DOHH2 (cell line): ENCODE data around the gene NLK.
"Not testable (repeated sequence)": the region's sequence is repeated elsewhere in the genome, so short reads cannot be mapped to it uniquely, and the experiment has no call there.

Experiments
- H3F3A ChIP-seq: fragments of 200-600 bp; sonication (generic), shearing (Covaris generic); 2 replicates; pipeline ENCODE4 v1.6.0; 2016; ENCODE audit warnings: antibody characterized with exemption, mild to moderate bottlenecking; ENCODE audit not compliant: control insufficient read depth, insufficient read depth
- H3K27ac ChIP-seq: fragments of 200-600 bp; sonication (generic); 2 replicates; pipeline ENCODE4 v1.5.1; 2014; ENCODE audit warnings: low read depth, mild to moderate bottlenecking, low read length, moderate library complexity
- H3K27me3 ChIP-seq: fragments of 200-600 bp; sonication (generic); 2 replicates; pipeline ENCODE4 v1.6.1; 2014; ENCODE audit warnings: mild to moderate bottlenecking, low read length, mixed read lengths; ENCODE audit not compliant: control insufficient read depth
- H3K36me3 ChIP-seq: fragments of 200-600 bp; sonication (generic); 2 replicates; pipeline ENCODE4 v1.6.1; 2014; ENCODE audit warnings: mild to moderate bottlenecking, low read length, moderate library complexity, mixed read lengths; ENCODE audit not compliant: control insufficient read depth
- H3K4me1 ChIP-seq: fragments of 200-600 bp; sonication (generic); 2 replicates; pipeline ENCODE4 v1.6.1; 2014; ENCODE audit warnings: mild to moderate bottlenecking, low read length, mixed read lengths; ENCODE audit not compliant: control insufficient read depth
- H3K4me2 ChIP-seq: fragments of 200-600 bp; sonication (generic); 2 replicates; pipeline ENCODE4 v1.6.0; 2014; ENCODE audit warnings: mild to moderate bottlenecking, low read length, moderate library complexity
- H3K4me3 ChIP-seq: fragments of 200-600 bp; sonication (generic); 2 replicates; pipeline ENCODE4 v1.5.1; 2014; ENCODE audit warnings: mild to moderate bottlenecking, low read length, mixed read lengths
- H3K79me2 ChIP-seq: fragments of 200-600 bp; sonication (generic); 2 replicates; pipeline ENCODE4 v1.6.1; 2014; ENCODE audit warnings: mild to moderate bottlenecking, low read length, mixed read lengths; ENCODE audit not compliant: control insufficient read depth
- H3K9me2 ChIP-seq: fragments of 200-600 bp; sonication (generic); replicated peaks from 2 replicates; pipeline ENCODE4 v1.6.1; 2014; ENCODE audit warnings: mild to moderate bottlenecking, low read length, mixed read lengths; ENCODE audit not compliant: control insufficient read depth
- H3K9me3 ChIP-seq: fragments of 200-600 bp; sonication (generic); 2 replicates; pipeline ENCODE4 v1.6.1; 2014; ENCODE audit warnings: antibody characterized with exemption, low read length, mixed read lengths; ENCODE audit not compliant: control insufficient read depth, insufficient read depth
- H4K20me1 ChIP-seq: fragments of 200-600 bp; sonication (generic); 2 replicates; pipeline ENCODE4 v1.6.0; 2014; ENCODE audit warnings: low read depth, mild to moderate bottlenecking, antibody characterized with exemption, low read length, moderate library complexity; ENCODE audit not compliant: control insufficient read depth, insufficient read depth
- CTCF ChIP-seq: fragments of 200-600 bp; sonication (generic); IDR thresholded peaks from one replicate; pipeline ENCODE4 v1.5.1; 2014; ENCODE audit warnings: antibody characterized with exemption, mild to moderate bottlenecking, low read depth, low read length; ENCODE audit not compliant: poor library complexity, severe bottlenecking
- EZH2phosphoT487 ChIP-seq: fragments of 200-600 bp; sonication (generic); IDR thresholded peaks from 2 replicates; pipeline ENCODE4 v1.6.1; 2017; ENCODE audit warnings: borderline replicate concordance, mild to moderate bottlenecking, antibody characterized with exemption, low read length, moderate library complexity, mixed read lengths

The NLK gene

DNA sequence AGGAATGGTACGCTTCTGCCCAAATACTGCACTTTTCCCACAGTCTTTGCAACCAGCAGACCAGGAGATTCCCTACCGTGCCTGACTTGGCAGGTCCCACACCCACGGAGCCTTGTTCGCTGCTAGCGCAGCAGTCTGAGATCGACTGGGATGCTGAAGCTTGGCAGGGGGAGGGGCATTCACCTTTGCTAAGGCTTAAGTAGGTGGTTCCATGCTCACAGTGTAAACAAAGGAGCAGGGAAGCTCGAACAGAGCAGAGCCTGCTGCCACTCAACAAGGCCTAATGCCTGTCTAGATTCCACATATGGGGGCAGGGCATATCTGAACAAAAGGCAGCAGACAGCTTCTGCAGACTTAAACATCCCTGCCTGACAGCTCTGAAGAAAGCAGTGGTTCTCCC, 169.3 kb downstream of the NLK start:
- H3K79me2 ChIP-seq, result no peaks in the 10 kb centered on the region
- H3K4me2 ChIP-seq, result no peak overlapping the region
- no peaks in the 10 kb centered on the region for H3F3A ChIP-seq
- H3K4me3 ChIP-seq, result no peak overlapping the region
- H3K36me3 ChIP-seq, result no peaks in the 10 kb centered on the region
- no peak overlapping the region for H3K27ac ChIP-seq
- H3K27me3 ChIP-seq, result no peaks in the 10 kb centered on the region
- H3K4me1 ChIP-seq, result no peaks in the 10 kb centered on the region
- H4K20me1 ChIP-seq, result no peaks in the 10 kb centered on the region
- TF ChIP-seq EZH2phosphoT487 (no peak), CTCF (no peak)
- peaks cover 13% of the 10 kb centered on the region; the same call in 1 of the 2 replicates for H3K9me3 ChIP-seq
- no peaks in the 10 kb centered on the region for H3K9me2 ChIP-seq

GRCh38 chr17:28213578-28213977, 171.1 kb downstream of the NLK start:
- H3F3A ChIP-seq, H3K27me3 ChIP-seq, H3K4me2 ChIP-seq, H3K4me1 ChIP-seq, H3K36me3 ChIP-seq, H3K79me2 ChIP-seq, H3K9me2 ChIP-seq, H3K4me3 ChIP-seq, H3K27ac ChIP-seq, H4K20me1 ChIP-seq: not testable (repeated sequence)
- H3K9me3 ChIP-seq, result peaks cover 13% of the 10 kb centered on the region; the same call in 1 of the 2 replicates

DNA sequence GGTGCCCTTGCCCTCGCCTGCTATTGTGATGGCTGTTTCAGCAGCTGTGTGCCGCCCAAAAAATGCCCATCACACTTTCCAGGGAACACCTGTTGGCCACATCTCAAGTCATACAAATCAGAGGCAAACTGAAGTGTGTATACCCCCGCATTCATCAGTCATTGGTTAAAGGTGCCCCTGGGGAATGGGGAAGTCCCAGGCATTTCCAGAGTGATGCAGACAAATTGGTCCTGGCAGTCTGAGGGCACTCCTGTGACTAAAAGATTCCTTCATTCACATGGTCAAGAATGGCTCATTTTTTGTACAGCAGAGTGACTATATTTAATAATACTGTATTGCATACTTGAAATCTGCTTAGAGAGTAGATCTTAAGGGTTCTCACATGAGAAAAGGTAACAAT, 173.6 kb downstream of the NLK start:
- Histone ChIP-seq H3K4me3 (no peak overlapping the region), H3K27me3 (no peaks in the 10 kb centered on the region), H3K4me1 (no peaks in the 10 kb centered on the region), H3K4me2 (no peak overlapping the region), H4K20me1 (no peaks in the 10 kb centered on the region), H3K36me3 (no peaks in the 10 kb centered on the region), H3F3A (no peaks in the 10 kb centered on the region), H3K9me3 (peaks cover 5% of the 10 kb centered on the region; the same call in 1 of the 2 replicates), H3K9me2 (no peaks in the 10 kb centered on the region), H3K27ac (no peak overlapping the region), H3K79me2 (no peaks in the 10 kb centered on the region)
- TF ChIP-seq CTCF (no peak), EZH2phosphoT487 (no peak)

DNA sequence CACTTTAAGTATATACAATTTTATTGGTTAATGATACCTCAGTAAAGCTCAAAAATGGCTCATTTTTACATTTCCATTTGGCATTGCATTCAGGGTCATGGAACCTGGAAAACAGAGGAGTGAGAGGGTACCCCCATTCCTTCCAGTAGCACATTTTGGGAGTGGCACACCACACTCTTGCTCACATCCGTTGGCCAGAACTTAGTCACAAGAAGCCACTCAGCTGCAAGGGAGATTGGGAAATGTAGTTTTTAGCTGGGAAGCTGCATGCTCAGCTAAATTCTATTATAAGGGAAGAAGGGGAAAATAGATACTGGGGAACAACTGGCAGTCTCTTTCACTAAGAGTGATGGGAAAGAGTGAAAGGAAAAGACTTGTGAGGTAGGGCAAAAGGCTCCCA, 174.1 kb downstream of the NLK start:
- Histone ChIP-seq H3K9me3 (peaks cover 4% of the 10 kb centered on the region; the same call in 1 of the 2 replicates), H3K27me3 (no peaks in the 10 kb centered on the region), H3K9me2 (no peaks in the 10 kb centered on the region), H3K4me1 (no peaks in the 10 kb centered on the region), H3K4me2 (no peak overlapping the region), H3F3A (no peaks in the 10 kb centered on the region), H3K36me3 (no peaks in the 10 kb centered on the region), H3K79me2 (no peaks in the 10 kb centered on the region), H4K20me1 (no peaks in the 10 kb centered on the region), H3K27ac (no peak overlapping the region), H3K4me3 (no peak overlapping the region)
- TF ChIP-seq EZH2phosphoT487 (no peak), CTCF (no peak)
